NK-92 (cell line): ENCODE data around the gene HMMR.
"Not testable (repeated sequence)": the region's sequence is repeated elsewhere in the genome, so short reads cannot be mapped to it uniquely, and the experiment has no call there.

Experiments
- DNase-seq: peaks from one replicate; lab custom pipeline; 2025; ENCODE audit not compliant: unreplicated experiment; lab: John Stamatoyannopoulos, UW

HMMR gene

GRCh38 chr5:163505368-163506094 lies 45.1 kb downstream of the HMMR start, which contains the start of gene MAT2B:
Gene MAT2B (plus strand): TSS chr5:163505619. CDS start chr5:163505687, 68 bp downstream.
- DNase-seq = peak; percentile 68

GRCh38 chr5:163506095-163506457 lies 45.6 kb downstream of the HMMR start:
- DNase-seq = no peak

GRCh38 chr5:163506726-163507125 lies 46.3 kb downstream of the HMMR start:
- DNase-seq = no peak

GRCh38 chr5:163508753-163509152 lies 48.3 kb downstream of the HMMR start:
- DNase-seq = no peak

- DNase-seq = no peak
Measured at GRCh38 chr5:163509291-163509951, 49.0 kb downstream of the HMMR start.

- DNase-seq = no peak
Measured at GRCh38 chr5:163512526-163512925, 52.1 kb downstream of the HMMR start.

- DNase-seq = no peak
Measured at GRCh38 chr5:163525096-163525495, 64.7 kb downstream of the HMMR start.

- DNase-seq = no peak
Measured at GRCh38 chr5:163529698-163530097, 69.3 kb downstream of the HMMR start.

- no peak for DNase-seq
Measured at GRCh38 chr5:163531272-163531671, 70.8 kb downstream of the HMMR start.

GRCh38 chr5:163532171-163533084 lies 72.0 kb downstream of the HMMR start:
- no peak for DNase-seq

- no peak for DNase-seq
Measured at GRCh38 chr5:163533223-163533622, 72.8 kb downstream of the HMMR start.

GRCh38 chr5:163534492-163535094 lies 74.2 kb downstream of the HMMR start:
- no peak for DNase-seq

GRCh38 chr5:163535290-163535689 lies 74.9 kb downstream of the HMMR start:
- DNase-seq = no peak

GRCh38 chr5:163536442-163536841 lies 76.0 kb downstream of the HMMR start:
- DNase-seq = not testable (repeated sequence)

GRCh38 chr5:163540696-163541095 lies 80.3 kb downstream of the HMMR start:
- no peak for DNase-seq
